HG02759 (cell line): ENCODE measurements around the gene ABCB6.
"Not testable (repeated sequence)": the region's sequence is repeated elsewhere in the genome, so short reads cannot be mapped to it uniquely, and the experiment has no call there.

ENCODE experiments used
- ATAC-seq: cut with Tn5 transposase; IDR thresholded peaks from one replicate; pipeline ENCODE4 v1.9.1; 2021; ENCODE audit warnings: mild to moderate bottlenecking, moderate library complexity; ENCODE audit not compliant: unreplicated experiment

ABCB6 gene

GRCh38 chr2:219214141-219214540 is 4.6 kb downstream of the ABCB6 start:
- no peak for ATAC-seq

DNA sequence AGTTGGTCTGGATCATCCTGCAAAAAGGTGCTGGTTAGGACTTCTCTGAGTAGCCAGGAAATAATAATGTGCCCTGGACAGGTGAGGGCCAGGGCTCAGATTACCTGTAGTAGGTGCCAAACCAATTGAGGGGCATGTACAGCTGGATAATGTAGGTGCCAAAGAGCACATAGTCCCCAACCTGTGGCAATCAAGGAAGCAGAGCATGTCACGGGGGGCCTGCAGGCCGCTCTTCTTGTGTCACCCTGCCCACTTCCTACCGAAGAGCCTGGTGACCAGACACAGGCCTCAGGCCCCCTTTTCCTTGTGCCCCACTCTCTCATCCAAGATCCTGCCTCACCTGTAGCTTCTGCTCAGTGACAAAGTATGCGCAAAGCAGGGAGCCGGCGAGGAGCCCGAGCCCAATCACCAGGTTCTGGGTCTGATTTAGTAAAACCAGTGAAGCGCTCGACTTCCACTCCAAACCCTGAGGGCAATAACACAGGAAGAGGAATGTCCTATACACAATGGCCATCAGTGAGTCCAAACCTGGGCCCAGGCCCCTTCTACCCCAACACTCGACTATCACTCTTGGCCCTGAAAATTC is 5.2 kb downstream of the ABCB6 start:
- ATAC-seq = no peak

GRCh38 chr2:219213026-219213415 is 5.7 kb downstream of the ABCB6 start:
- ATAC-seq = no peak

- ATAC-seq = no peak
Measured at GRCh38 chr2:219210886-219211362, 7.8 kb downstream of the ABCB6 start.

DNA sequence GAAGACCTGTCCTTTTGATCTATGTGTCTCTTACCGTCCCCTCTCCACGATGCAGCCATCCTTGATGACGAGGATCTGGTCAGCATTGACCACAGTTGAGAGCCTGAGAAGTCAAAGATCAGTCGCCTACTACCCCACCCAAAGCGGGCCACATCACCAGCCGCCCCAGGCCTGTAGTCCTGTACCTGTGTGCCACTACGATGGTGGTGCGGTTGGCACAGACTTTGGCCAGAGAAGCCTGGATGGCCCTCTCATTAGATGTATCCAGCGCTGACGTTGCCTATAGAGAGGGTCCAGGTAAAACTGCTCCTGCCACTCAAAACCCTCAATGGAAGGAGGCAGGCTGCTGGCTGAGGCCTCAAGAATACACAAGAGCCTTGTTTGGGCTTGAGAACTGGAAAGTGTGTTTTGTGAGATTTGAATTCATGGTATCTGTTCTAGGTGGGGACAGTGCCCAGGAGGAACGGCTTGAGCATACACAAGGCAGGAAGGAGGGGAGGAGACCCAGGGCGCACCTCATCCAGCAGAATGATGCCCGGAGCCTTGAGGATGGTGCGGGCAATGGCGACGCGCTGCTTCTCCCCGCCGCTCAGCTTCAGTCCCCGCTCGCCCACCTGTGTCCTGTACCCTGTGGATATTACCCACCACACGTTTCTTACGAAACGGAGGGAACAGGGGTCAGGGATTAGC is 8.4 kb downstream of the ABCB6 start:
- ATAC-seq = no peak

GRCh38 chr2:219209236-219210195 is 9.2 kb downstream of the ABCB6 start:
- no peak for ATAC-seq

DNA sequence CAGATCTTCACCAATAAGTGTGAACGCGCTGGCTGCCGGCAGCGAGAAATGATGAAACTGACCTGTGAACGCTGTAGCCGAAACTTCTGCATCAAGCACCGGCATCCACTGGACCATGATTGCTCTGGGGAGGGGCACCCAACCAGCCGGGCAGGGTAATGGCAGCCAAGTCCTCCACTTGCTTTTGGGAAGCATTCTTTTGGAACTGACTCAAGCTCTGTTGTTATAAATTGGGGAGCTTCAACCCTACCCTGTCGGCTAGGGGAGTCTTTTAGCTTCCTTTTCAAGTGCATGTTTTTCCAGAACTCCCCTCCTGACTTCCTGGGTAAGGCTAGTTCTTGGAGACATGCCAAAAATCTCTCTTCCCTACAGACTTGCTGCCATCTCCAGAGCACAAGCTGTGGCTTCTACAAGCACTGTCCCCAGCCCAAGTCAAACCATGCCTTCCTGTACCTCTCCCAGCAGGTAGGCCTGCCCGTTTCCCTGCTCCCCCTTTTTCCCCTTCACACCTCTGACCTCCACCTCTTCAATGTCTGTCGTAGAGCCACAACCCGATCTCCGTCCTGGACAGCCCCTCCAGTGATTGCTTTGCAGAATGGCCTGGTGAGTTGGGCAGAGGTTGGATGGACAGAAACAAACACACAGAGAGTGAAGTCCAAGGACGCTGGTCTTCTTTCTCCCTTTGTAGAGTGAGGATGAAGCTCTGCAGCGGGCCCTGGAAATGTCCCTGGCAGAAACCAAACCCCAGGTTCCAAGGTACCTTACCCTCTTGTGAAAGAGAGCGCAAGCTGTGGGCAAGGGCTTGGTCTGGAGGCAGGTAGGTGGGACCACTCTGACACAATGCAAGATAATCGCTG is 10.6 kb downstream of the ABCB6 start:
- ATAC-seq = no peak

- no peak for ATAC-seq
Measured at GRCh38 chr2:219207134-219207883, 11.4 kb downstream of the ABCB6 start.

DNA sequence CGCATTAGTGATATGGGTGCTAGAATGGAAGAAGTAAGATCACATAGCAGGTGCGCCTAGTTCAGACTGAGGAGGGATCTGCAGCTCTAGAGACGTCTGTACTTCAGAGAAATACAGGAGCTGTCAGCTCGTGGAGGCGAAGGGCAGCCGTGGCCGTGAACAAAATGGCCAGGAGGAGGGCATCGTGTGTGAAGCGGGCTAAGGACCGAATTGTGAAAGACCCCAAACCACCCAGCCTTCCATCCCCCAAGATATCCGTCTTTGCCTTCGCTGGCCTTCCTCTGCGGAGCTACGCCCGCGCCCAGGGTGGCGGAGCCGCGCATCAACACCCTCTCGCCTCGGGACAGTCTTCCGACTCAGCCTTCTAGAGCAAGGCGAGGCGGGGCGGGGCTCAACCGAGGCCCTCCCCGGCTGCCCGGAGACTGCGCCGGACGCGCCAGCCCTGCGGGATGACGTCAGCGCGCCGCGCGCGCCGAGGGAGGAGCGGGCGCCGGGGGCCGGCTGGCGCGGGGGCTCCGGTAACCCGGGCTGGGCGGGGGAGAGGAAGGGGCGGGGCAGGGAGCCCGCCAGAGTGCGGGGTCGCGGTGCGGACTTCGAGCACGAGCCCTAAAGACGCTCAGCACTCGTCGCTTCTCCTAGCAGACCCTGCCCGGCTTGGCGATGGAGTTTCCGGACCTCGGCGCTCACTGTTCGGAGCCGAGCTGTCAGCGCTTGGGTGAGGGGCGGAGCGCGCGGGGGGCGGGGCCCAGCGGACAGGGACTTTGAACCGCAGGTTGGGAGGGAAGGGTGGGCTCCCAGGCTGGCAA is 12.2 kb downstream of the ABCB6 start, which contains the start of gene ZFAND2B:
TSS of gene ZFAND2B (plus strand) at position 455 of the 806 bp plus-strand sequence. CDS start at position 661, 206 bp downstream.
- peak; percentile 98 for ATAC-seq

DNA sequence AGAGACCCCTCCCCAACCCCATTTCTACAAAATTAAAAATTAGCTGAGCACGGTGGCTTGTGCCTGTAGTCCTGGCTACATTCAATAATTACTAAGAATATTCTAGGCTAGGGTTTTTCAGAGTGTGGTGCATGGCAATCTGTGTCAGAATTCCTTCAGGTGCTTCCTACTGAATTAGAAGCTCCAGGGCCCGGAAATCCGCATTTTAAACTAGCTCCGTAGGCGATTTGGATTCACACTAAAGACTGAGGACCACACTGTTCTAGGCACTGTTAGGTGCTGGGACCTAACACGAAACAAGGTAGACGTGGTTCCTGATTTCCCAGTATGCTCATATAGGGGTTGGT is 12.8 kb downstream of the ABCB6 start:
- no peak for ATAC-seq

GRCh38 chr2:219205165-219205538 is 13.6 kb downstream of the ABCB6 start:
- ATAC-seq = no peak

- ATAC-seq = no peak
Measured at GRCh38 chr2:219204425-219205164, 14.2 kb downstream of the ABCB6 start.

GRCh38 chr2:219201331-219201730 is 17.4 kb downstream of the ABCB6 start:
- ATAC-seq = not testable (repeated sequence)

- not testable (repeated sequence) for ATAC-seq
Measured at GRCh38 chr2:219200502-219201326, 18.0 kb downstream of the ABCB6 start.

DNA sequence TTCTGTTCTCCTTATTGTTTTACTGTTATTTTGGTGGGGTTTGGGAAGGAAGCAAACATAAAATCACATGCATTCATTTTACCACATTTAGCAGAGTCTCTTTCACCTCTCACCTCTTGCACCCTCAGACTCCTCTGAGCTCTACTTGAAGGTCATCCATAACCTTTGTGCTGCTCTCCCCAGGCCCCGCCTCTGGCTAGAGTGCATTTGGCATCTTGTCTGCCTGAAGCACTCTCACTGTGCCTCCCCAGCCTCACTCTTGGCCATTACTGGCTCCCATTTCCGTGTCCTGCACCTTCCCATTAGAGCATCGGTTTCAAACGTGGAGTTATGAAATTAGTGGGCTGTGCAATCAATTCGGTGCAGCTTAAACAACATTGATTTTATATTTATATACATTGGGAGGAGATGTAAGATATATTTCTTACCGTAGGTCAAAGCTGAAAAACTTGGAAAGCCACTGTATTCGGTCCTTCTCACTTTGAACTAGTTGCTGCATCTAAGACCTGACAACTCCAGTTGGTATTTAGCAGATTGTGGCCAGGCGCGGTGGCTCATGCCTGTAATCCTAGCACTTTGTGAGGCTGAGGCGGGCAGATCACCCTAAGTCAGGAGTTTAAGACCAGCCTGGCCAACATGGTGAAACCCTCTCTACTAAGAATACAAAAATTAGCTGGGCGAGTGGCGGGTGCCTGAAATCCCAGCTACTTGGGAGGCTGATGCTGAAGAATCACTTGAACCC is 19.1 kb downstream of the ABCB6 start:
- ATAC-seq = no peak

GRCh38 chr2:219198974-219199373 is 19.8 kb downstream of the ABCB6 start:
- no peak for ATAC-seq

GRCh38 chr2:219197388-219197787 is 21.4 kb downstream of the ABCB6 start:
- ATAC-seq = no peak
